RKO (cell line): ENCODE results near the gene IDUA.

ENCODE experiments used
- DNase-seq: peaks from one replicate; pipeline ENCODE4 v3.0.0-alpha.2; 2016; ENCODE audit warnings: low spot score

IDUA gene

GRCh38 chr4:1001561-1002130, 14.8 kb downstream of the IDUA start:
- no peak for DNase-seq

- DNase-seq: no peak
Observed at GRCh38 chr4:1002131-1002630, 15.3 kb downstream of the IDUA start.

DNA sequence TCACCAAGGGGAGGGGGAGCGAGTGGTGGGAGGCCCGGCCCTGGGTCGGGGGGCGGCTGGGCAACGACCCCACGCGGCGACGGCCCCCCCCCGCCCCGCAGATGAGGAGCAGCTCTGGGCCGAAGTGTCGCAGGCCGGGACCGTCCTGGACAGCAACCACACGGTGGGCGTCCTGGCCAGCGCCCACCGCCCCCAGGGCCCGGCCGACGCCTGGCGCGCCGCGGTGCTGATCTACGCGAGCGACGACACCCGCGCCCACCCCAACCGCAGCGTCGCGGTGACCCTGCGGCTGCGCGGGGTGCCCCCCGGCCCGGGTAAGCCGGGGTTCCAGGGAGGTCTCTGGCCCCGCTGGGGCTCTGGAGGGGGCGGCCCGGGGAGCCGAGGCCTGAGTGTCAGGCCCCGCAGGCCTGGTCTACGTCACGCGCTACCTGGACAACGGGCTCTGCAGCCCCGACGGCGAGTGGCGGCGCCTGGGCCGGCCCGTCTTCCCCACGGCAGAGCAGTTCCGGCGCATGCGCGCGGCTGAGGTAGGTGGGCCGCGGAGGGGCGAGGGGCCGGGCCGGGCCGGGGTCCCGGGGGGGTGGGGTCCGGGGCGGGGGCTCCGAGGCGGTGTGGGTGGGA, 15.9 kb downstream of the IDUA start:
- DNase-seq: no peak

GRCh38 chr4:1003271-1004070, 16.6 kb downstream of the IDUA start:
- no peak for DNase-seq

- DNase-seq: no peak
Observed at GRCh38 chr4:1004071-1004418, 17.2 kb downstream of the IDUA start.

DNA sequence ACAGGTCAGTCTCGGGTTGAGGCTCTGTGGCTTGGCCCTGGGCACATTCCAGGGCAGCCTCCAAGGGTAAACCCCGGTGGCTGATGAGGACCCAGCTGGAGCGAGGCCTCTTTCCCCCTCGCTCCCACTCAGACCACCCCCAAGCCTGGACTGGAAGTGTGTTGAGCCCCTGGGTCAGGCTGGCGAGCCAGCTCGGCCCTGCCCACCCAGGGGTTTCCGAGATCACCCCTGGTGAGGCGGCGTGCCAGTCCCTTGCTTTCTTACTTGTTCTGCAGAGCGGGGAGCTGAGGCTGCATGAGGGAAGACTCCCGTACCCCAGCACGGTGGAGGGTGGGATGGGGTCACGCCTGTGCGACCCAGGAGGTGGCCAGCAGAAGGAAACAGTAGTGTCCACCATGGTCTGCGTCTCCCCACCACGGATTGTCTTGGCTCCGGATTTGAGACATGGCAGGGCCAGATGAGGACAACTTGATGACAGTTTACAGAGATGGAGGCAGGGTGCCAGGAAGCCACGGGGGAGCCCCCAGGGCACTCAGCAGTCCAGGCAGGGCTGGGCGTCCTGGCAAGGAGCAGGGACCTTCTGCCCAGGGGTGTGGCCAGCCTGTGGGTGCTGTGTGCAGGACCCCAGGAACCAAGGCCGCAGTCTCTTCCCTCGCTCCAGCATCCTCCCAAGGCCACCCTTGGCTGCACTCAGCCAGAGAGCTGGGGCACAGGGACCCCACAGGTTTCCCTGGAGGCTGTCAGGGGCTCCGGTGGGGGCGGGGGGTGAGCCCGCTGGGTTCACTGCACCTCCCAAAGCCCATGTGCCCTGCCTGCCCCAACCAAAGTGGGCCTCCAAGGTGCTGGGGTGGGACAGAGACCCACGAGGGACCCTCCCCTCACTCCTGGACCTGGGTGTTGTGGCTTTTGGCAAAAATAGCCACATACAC, 18.0 kb downstream of the IDUA start:
- no peak for DNase-seq

DNA sequence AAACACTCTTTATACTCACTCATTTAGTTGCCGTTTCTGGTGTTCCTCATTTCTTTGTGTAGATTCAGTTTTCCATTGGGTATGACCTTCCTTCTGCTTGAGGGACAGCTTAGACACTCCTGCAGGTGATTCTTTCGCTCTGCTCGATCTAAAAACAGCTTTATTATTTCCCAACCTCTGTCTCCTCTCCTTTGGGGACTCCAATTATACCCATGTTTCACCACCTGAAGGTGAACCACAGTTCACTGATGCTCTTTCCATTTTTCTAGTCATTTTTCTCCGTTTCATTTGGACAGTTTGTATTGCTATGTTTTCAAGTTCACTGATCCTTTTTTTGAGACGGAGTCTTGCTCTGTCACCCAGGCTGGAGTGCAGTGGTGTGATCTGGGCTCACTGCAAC, 20.0 kb downstream of the IDUA start:
- no peak for DNase-seq

GRCh38 chr4:1008840-1009541, 22.1 kb downstream of the IDUA start:
- no peak for DNase-seq

DNA sequence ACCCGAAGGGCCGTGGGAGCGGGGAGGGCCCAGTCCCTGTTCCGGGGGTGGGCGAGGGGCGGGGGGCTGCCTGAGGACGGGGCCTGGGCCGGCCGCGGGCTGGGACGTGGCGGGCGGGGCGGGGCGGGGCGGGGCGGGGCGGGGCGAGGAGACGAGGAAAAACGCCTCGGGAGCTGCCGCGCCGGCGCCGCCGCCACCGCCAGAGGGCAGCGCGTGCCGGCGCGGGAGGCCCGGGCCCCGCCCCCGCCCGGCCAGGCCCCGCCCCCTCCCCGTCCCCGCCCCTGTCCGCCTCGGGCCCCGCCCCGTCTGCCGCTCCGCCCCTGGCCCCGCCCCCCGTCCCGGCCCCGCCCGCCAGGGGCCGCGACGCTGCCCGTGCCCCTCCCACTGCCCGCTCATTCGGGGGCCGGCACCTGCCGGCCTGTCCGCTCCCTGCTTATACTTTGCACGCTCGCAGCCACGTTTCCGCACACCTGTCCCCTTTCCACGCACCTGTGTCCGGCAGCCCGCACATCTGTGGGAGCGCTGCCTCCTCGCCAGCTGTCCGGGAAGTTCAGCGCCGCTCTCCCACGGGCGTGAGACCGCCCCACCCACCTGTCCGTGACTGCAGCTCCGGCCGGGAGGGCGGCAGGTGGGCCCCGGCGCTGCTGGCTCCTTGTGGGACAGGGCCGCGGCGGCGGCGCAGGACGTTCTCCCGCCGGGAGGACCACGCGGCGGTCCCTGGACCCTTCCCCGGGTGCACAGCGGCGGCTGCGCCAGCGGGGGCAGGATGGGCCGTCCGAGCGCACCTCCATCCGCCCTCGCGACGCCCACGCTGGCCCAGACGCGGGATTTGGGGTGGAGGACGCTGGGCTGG, 22.9 kb downstream of the IDUA start:
- peak; percentile 52 for DNase-seq

DNA sequence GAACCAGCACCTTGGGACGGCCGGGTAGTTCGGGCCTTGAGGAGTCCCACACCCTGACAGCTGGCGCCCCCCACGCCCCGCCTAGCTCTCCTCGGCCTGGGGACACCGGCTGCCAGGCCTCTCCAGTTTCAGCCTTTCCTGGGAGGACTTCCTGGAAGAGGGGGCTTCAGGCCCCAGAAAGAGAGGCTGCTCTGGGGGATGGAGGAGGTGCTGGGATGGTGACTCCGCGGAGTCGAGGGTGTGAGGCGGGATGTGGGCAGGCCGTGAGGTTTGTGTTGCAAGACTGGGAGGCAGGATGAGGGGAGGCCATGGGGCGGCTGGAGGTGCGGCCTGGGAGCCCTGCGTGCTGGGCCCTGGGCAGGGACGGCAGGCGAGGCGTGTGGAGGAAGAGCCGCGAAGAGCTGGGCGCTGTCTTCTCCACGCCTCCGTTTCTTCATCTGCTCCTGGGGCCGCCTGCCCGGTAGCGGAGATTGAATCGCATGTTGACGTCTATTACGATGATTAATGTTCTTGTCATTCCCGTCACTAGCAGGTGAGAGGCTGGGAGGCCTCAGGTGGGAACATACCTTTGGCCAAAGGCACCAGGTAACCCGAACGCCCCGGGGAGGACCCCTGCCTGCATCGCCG, 23.7 kb downstream of the IDUA start:
- DNase-seq: peak; percentile 71

GRCh38 chr4:1011022-1011665, 24.3 kb downstream of the IDUA start, which contains the start of gene FGFRL1:
TSS of gene FGFRL1 (plus strand) at chr4:1011626. CDS start at chr4:1012486, 860 bp downstream.
- peak; percentile 89 for DNase-seq

DNA sequence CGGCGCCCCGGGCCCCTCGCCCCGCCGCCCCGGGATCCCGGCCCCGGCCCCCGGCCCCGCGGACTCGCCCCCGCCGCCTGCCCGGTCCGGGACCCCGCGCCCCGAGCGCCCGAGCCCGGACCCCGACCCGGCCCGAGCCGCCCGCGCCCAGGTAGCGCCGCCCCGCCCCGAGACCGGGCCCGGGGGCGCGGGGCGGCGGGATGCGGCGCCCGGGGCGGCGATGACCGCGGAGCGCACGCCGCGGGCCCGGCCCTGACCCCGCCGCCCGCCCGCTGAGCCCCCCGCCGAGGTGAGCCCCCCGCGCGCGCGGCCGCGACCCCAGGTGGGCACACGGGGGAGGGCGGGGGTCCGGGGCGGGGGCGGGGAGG, 24.8 kb downstream of the IDUA start:
- DNase-seq: no peak

DNA sequence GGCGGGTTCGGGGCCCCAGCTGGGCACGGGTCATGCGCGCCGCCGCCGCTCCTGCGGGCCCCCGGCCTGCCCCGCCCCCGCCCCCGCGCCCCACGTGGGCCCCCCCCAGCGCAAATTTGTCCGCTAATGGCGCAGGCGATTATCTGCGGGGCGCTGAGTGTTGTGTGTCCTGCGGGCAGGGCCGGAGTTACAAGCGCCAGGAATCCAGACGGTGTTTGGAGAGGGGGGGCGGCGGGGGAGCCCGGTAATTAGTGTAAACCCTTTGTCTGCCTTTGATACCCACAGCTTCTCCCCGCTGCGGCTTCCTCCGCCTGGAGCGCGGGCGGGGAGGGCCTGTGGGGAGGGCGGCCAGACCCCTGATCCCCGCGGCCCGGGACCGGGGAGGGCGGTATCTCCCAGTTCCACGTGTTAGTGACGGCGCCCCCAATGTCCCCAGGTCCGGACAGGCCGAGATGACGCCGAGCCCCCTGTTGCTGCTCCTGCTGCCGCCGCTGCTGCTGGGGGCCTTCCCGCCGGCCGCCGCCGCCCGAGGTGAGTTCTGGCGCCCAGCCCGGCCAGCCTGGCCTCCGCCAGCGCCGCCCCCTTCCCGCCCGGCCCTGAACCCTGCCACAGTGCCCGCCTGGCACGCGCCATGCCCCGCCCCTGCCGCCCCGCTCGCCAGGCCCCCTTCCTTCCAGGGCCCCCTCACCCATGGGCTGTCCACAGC, 25.3 kb downstream of the IDUA start:
- DNase-seq: peak; percentile 72

DNA sequence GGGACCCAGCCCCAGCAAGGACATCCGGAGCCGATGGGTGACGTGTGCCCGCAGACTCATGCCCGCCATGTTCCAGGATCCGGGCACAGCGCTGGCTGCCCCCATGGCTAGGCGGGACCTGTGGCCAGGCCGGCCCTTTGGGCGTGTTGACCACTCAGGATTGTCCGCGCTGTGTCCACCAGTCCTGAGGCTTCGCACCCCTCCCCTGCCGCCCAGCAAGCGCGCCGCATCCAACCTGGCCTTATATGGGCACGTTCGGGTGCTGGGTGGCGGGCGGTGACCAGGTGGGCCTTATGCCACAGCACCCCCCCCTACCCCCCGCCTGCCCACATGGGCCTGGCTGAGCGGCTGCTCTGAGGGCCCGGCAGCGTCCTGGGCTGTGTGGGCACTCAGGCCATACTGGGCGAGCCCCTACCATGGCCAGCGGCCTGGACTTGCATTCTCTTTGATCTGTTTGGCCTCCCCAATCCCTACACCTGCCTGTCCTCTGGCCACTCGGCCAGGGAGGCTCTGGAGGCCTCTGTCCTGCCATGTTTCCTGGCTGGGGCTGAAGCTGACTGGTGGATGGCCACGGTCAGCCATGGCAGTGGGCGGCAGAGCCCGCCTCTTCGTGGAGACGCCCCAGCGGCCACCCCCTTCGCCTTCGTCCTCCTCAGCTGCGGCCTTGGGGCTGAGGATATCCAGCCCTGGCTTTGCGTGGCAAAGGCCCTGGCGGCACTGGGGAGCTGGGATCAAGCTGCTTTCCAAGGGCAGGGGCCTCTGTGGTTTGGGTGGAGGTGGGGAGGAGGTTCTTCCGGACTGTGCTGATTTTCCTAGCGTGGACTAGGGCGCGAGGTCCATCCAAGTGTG, 26.6 kb downstream of the IDUA start:
- no peak for DNase-seq

GRCh38 chr4:1014291-1015167, 27.7 kb downstream of the IDUA start:
- DNase-seq: no peak

GRCh38 chr4:1015179-1015578, 28.3 kb downstream of the IDUA start:
- DNase-seq: no peak

GRCh38 chr4:1015746-1016145, 28.9 kb downstream of the IDUA start:
- no peak for DNase-seq
